Spleen (tissue), 7 donors: Measurements from ENCODE around the gene LONRF2.

Experiments used
- CTCF ChIP-seq, 11 experiments: fragments of 200-600 bp in 7 of 11; fragments of 450-650 bp in 4 of 11; sonication (generic) in 4 of 11; IDR thresholded peaks in 8 of 11; conservative IDR thresholded peaks in 3 of 11; 1 replicate in 7 of 11; 2 replicates in 4 of 11; pipeline versions ENCODE4 v1.4.0 to v1.8.0; 2016 to 2021; ENCODE audit warnings: antibody characterized with exemption in 11 of 11, inconsistent platforms in 4 of 11, mild to moderate bottlenecking in 1 of 11
- POLR2AphosphoS5 ChIP-seq, 3 donors: sonication (generic); formaldehyde crosslinking; IDR thresholded peaks; one replicate each; pipeline ENCODE4 v1.5.1; 2017; ENCODE audit warnings: antibody characterized with exemption in 3 of 3
- donor health status: DM: no; HTN: no; CAD: no; lungs with moderate emphysema.
- donor health status: DM: no; HTN: no; CAD: no.
- donor health status: DM: no; HTN: no; CAD: no.

- TF ChIP-seq CTCF (IDR thresholded peaks at IDR 0.05 in 8 of 11, conservative IDR thresholded peaks at IDR 0.05 in 3 of 11) (no peak), POLR2AphosphoS5 (IDR thresholded peaks at IDR 0.05) (no peak)
These were observed 98.8 kb downstream of the LONRF2 start for GRCh38 chr2:100223502-100223901.
